Stimulated activated CD4-positive, alpha-beta T cell treated with anti-CD3 and anti-CD28 coated beads, Interleukin-12 subunit alpha, Interleukin-12 subunit beta, amount 100 ng/mL, for 24 hours (primary cell): ENCODE data around the gene PCCA.

ENCODE experiments used
- DNase-seq, 2 experiments: peaks; one replicate each; pipeline ENCODE4 v3.0.0-alpha.2; 2020; ENCODE audit warnings: low read depth in 2 of 2

The PCCA gene

DNA sequence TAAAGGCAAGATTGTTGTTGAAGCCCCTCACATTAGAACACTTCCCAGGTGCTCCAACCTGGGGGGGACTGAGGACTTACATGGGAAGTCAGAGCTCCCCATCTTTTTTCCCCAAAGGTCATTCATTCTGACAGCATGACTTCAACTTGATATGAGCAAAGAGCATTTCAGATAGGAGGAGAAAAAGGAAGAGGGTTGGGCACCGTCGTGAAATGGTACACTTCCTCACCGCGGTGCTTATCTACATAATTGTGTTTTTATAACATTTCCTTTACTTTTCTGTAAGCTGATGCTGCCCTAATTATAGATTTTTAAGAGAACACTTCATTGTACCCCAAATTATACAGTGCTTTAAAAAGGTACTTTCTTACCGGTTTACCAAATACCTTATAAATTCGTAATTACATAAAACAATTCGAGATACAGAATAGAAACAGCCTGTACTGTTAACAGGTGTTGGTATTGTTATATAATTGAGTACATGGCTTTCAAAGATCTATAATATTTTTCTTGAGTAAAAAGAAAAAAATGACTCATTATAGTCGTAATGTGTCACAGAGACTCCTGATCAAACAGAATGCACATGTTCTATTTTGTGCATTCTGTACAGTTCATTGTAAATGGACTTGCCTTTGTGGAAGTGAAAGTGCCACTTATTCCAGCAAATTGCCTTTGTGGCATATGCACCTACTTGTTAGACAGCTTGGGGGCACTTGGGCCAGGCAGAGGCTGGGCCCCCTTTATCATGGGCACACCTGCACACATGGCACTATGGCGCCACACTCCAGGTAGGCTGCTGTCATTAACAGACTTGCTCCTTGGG is 417.9 kb downstream of the PCCA start:
- DNase-seq, result no peak

GRCh38 chr13:100508455-100508854 is 419.6 kb downstream of the PCCA start:
- no peak for DNase-seq

- DNase-seq, result no peak
Measured at GRCh38 chr13:100508996-100509395, 420.1 kb downstream of the PCCA start.

- no peak for DNase-seq
Measured at GRCh38 chr13:100510208-100510957, 421.5 kb downstream of the PCCA start.

GRCh38 chr13:100511466-100511865 is 422.6 kb downstream of the PCCA start:
- no peak for DNase-seq

GRCh38 chr13:100512422-100512821 is 423.5 kb downstream of the PCCA start:
- no peak for DNase-seq

DNA sequence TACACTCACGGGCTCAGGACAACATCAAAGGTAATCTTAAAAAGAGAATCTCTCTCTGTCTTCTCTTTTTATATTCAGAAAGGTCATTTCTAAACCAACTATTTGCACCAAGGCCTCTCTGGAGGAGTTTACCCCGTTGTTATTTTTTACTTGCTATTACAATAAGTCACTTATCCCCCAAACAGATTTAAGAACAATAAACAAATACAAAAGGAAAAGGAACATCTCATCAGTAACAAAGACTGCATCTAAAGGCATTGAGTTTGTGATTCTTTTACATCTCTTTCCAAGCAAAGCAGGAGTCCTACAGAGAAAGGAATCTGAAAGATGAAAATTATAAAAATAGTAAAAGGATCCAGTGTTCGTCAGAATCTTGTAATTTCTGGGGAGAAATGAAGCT is 424.3 kb downstream of the PCCA start:
- no peak for DNase-seq

DNA sequence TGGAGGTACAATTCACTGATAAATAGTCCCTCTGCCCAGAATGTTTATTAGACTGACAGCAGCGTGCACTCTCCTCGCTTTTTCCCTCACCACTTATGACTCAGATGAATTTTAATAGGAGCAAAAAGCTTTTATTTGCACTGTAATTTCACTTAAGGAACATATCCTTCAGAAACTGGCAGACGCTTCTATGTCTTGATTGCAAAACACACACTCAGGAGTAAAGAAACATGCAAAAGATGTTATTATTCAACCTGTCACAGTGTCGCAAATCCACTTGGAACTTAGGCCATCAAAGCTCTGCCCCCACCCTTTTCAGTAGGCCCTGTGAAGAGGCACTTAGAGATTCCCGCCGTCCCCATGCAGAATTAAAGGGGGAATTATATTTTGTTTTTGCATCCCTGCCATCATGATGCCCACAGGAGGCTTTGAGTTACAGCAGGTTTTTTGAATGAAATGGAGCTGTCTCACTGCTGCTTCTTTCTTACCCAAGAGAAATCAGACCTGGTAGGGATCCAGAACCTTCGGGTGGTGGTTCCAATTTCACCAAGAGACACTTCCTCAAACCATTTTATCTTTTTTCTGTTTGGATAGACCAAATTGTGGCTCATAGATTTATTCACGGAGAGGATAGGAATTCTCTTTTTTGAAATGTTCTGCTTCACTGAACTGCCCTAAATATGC is 425.2 kb downstream of the PCCA start:
- no peak for DNase-seq

DNA sequence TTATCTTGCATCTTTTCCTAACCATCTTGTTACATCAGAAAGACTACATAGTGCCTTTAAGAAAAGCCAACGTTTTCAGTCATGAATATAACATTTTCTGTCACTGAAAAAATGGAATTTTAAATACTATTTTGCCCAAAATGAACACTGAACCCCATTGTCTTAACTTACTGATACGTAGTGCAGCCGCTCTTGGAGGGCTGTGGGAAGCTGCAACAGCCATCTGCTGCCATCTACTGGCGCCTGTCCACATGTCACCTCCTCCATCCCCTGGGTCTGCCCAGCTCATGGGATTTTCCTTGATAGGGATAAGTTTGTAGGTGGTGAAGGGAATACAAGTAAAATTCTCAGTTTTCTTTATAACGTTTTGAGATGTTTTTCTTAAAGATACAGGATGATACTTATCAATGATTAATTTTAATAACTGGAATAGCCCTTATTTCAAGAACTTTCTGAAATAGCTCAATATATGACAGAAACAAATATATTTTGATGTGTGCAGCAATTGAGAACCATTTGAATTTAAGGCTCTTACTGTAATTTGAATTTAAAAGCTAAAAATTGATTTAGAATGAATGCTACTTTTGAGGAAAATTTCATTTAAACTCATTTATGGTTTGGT is 426.0 kb downstream of the PCCA start:
- DNase-seq, result peak; percentile 52 to 60

DNA sequence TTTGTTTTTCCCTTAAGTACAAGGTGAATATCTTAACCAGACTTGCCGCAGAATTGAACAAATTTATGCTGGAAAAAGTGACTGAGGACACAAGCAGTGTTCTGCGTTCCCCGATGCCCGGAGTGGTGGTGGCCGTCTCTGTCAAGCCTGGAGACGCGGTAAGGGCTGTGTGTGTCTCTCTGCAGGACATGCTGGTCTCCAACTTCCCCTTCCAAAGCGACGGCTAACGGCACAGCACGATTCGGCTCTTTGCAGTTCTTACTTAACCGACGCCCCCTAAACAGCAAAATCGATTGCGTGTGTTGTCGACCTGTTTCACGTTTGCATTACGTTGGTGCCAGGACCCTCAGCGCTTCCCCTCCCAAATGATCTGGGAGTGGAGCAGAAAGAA is 426.5 kb downstream of the PCCA start:
- no peak for DNase-seq

DNA sequence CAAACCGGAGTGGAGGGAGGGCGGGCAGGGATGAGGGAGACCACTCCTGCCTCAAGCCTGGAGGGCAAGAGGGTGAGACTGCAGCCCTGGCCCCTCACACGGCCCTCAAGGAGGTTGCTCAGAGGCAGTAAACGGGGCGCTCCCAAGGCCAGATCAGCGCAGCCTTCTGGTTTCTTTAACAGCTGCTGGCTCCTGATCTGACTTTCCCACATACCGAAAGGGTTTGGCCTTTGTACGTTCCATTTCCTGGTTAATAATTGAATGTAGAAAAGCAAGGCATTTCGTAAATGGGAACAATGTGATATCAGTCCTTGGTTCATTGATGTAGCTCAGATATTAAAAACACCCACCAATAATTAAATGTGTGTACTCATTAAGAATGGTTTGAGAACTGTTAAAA is 428.2 kb downstream of the PCCA start:
- DNase-seq, result no peak

DNA sequence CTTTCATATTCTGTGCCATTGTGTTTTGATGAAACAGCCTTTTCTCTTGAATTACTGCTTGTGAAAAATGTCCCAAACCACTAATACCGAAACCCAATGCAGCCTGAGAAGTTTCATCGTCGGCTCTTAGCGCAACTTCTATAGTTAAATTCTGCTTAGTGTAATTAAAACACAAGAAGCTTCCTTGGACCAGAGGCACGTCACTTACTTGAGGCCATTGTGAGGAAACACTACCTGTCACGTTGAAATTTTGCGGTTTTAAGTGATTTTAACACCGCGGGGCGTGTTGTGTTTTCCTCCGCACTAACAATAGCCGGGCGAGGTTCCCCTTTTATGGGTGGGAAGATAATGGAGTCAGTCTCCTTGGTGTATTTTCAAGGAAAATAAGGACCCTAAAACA is 428.8 kb downstream of the PCCA start:
- no peak for DNase-seq

- DNase-seq, result no peak
Measured at GRCh38 chr13:100518394-100519062, 429.6 kb downstream of the PCCA start.

GRCh38 chr13:100519626-100520025 is 430.7 kb downstream of the PCCA start:
- DNase-seq, result no peak

GRCh38 chr13:100520936-100521850 is 432.3 kb downstream of the PCCA start:
- DNase-seq, result no peak

DNA sequence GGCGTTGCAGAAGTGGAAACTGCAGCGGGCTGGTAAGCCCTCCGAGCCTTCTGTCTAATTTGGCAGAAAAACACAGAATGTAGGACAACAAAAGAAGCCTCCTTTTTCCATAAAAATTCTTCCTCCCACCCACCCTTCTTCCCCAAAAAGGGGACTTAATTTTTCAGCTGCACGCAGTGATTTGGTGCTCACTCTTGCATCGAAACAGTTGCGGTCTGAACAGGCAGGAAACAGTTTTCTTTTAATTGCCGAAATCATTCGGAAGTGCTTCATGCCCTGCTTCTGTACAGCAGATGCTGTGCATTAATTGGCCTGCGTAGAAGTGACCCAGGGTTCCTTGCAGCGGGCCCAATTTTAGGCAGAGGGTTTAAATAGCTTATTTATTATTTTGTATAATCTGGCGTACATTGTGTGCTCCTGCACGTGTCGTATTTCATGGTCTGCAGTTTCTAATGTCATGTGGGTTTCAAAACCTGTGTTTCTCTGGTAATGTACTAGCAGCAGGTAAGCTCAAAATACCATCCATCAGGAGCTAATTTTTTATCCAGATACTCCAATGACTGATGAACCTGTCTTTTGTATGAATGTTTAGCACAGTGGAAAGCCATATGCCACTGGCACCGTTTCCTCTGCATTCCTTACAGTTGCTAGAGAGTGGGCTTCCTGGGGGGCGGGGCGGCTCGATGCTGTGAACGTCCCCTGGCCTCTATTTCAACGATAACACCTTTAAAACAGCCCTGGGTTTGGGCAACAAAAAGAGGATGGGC is 433.1 kb downstream of the PCCA start:
- DNase-seq, result no peak

GRCh38 chr13:100522618-100523309 is 433.9 kb downstream of the PCCA start:
- DNase-seq, result no peak

DNA sequence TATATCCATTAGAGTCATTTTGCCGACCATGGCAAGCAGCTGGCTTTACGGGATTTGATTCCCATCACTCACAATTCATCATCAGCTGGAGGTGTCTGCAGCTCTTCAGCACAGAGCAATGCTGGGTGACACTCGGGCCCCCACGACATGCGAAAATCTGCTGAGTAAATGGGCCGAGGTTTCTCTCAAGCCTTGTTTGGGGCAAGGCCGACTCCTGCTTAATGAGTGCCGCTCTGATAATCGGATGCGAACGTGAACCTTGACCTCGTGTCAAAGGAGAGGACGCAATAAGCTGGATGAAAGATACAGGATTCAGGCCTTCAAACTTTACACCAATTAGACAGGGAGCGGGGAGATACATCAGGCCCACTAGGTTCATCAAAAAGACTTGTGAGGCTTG is 434.5 kb downstream of the PCCA start:
- DNase-seq, result no peak

GRCh38 chr13:100523981-100524386 is 435.1 kb downstream of the PCCA start:
- DNase-seq, result no peak
